ENCODE measurements around the gene DDX47. TPM values are rescaled to one million over a fixed set of nuclear protein-coding genes. Genes with fewer than 3 reads are reported as not detected.
A peak's percentile ranks its signal among the peaks of the same experiment; 100 is the strongest.
"Not testable (repeated sequence)": the region's sequence is repeated elsewhere in the genome, so short reads cannot be mapped to it uniquely, and the experiment has no call there.

Gene DDX47
- total RNA-seq, 2 experiments from 2014 or later = 45.1 to 59.1 TPM

DNA sequence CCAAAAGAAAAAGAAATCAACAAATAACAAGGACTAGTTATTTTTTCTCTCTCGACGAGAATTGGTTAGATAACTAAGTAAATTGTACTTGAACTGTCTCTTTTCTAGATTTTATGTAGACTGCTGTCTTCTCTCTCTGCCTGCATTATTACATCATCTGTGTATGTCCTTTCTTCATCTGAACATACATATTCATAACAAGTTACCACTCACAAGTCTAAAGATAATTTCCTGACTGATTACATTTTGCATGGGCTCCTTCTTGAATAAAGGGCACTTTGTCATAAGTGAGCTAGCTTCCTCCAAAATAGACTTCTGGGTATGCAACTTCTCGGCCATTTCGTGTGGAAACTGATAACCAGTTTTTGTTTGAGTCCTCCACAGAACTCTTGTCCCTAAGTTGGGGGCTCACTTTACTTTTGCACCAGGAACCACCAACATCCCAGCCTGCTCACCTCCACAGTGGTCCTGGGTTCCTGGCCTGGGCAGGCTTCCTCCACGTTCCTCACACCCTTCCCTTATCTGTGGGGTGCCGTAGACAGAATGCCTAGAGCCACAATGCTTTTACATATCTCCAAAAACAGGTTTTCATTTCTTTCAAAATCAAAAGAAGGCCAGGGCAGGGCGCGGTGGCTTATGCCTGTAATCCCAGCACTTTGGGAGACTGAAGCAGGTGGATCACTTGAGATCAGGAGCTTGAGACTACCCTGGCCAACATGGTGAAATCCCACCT is 6.2 kb upstream of the DDX47 start:
- POLR2A ChIA-PET = interaction anchor here (0.6 to 1.0 kb wide), 4 partner anchors 9 to 633 kb away, joined by 3 to 4 read pairs (median 4); no protein-coding TSS in a partner anchor
- H3K4me2 ChIP-seq (ENCODE audit: low read length) = no peak overlapping the region

DNA sequence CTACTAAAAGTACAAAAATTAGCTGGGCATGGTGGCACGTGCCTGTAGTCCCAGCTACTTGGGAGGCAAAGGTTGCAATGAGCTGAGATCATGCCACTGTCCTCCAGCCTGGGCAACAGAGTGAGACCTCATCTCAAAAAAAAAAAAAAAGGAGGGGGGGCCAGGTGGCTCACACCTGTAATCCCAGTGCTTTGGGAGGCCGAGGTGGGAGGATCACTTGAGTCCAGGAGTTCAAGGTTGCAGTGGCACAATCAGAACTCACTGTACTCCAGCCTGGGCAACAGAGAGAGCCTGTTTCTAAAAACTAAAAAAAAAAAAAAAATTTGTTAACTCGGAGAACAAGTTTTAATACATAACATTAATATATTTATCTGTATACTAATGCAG is 5.6 kb upstream of the DDX47 start:
- intact Hi-C loops (cut with micrococcal nuclease; ENCODE audit: unreplicated experiment); DNase-seq (ENCODE audit: low spot score); H3K79me2 ChIP-seq (ENCODE audit: insufficient read depth, low read depth, low read length); H3K27ac ChIP-seq (ENCODE audit: low read depth, low read length, poor library complexity, severe bottlenecking); H3K36me3 ChIP-seq (ENCODE audit: insufficient read depth, low read length); H2AFZ ChIP-seq (ENCODE audit: low read length); H3K9me2 ChIP-seq (ENCODE audit: insufficient read depth, low read length); H3K4me3 ChIP-seq (ENCODE audit: low read depth, low read length, poor library complexity, severe bottlenecking); H4K20me1 ChIP-seq (ENCODE audit: insufficient read depth, low read length); H3K9me3 ChIP-seq (ENCODE audit: low read length); CTCF ChIA-PET (ENCODE audit: unreplicated experiment); BruUV-seq (replicated peaks): not testable (repeated sequence)
- peak overlapping the region; percentile 85; the same call in 1 of the 2 replicates for H3K4me2 ChIP-seq (ENCODE audit: low read length)
- peaks cover 22% of the 10 kb centered on the region for H3K4me1 ChIP-seq (ENCODE audit: insufficient read depth, low read length, poor library complexity, severe bottlenecking)
- POLR2A ChIA-PET = interaction anchor here (0.6 to 1.0 kb wide), 4 partner anchors 8 to 632 kb away, joined by 3 to 4 read pairs (median 4); no protein-coding TSS in a partner anchor

More for the DNA sequence above, 6.2 kb upstream of the DDX47 start:
- Histone ChIP-seq H3K27ac (ENCODE audit: low read depth, low read length, poor library complexity, severe bottlenecking) (no peak overlapping the region), H3K9me3 (ENCODE audit: low read length) (no peaks in the 10 kb centered on the region), H3K4me1 (ENCODE audit: insufficient read depth, low read length, poor library complexity, severe bottlenecking) (peaks cover 22% of the 10 kb centered on the region), H4K20me1 (ENCODE audit: insufficient read depth, low read length) (no peaks in the 10 kb centered on the region; the same call in 1 of the 2 replicates), H2AFZ (ENCODE audit: low read length) (no peak overlapping the region), H3K4me3 (ENCODE audit: low read depth, low read length, poor library complexity, severe bottlenecking) (no peak overlapping the region), H3K36me3 (ENCODE audit: insufficient read depth, low read length) (no peaks in the 10 kb centered on the region), H3K9me2 (ENCODE audit: insufficient read depth, low read length) (no peaks in the 10 kb centered on the region), H3K79me2 (ENCODE audit: insufficient read depth, low read depth, low read length) (no peaks in the 10 kb centered on the region)
- DNase-seq (ENCODE audit: low spot score) = no peak
- TF ChIP-seq EZH2phosphoT487 (IDR thresholded peaks at IDR 0.05; ENCODE audit: borderline replicate concordance, low read depth, low read length) = no peak
- TF ChIP-seq, protein P1, sequence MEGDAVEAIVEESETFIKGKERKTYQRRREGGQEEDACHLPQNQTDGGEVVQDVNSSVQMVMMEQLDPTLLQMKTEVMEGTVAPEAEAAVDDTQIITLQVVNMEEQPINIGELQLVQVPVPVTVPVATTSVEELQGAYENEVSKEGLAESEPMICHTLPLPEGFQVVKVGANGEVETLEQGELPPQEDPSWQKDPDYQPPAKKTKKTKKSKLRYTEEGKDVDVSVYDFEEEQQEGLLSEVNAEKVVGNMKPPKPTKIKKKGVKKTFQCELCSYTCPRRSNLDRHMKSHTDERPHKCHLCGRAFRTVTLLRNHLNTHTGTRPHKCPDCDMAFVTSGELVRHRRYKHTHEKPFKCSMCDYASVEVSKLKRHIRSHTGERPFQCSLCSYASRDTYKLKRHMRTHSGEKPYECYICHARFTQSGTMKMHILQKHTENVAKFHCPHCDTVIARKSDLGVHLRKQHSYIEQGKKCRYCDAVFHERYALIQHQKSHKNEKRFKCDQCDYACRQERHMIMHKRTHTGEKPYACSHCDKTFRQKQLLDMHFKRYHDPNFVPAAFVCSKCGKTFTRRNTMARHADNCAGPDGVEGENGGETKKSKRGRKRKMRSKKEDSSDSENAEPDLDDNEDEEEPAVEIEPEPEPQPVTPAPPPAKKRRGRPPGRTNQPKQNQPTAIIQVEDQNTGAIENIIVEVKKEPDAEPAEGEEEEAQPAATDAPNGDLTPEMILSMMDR (conservative IDR thresholded peaks at IDR 0.05; ENCODE audit: low read length) = no peak
- intact Hi-C loops (cut with micrococcal nuclease; ENCODE audit: unreplicated experiment) = no loop called here
- CTCF ChIA-PET (ENCODE audit: unreplicated experiment) = no interaction called here
- no TSS peak for BruUV-seq (replicated peaks)

DNA sequence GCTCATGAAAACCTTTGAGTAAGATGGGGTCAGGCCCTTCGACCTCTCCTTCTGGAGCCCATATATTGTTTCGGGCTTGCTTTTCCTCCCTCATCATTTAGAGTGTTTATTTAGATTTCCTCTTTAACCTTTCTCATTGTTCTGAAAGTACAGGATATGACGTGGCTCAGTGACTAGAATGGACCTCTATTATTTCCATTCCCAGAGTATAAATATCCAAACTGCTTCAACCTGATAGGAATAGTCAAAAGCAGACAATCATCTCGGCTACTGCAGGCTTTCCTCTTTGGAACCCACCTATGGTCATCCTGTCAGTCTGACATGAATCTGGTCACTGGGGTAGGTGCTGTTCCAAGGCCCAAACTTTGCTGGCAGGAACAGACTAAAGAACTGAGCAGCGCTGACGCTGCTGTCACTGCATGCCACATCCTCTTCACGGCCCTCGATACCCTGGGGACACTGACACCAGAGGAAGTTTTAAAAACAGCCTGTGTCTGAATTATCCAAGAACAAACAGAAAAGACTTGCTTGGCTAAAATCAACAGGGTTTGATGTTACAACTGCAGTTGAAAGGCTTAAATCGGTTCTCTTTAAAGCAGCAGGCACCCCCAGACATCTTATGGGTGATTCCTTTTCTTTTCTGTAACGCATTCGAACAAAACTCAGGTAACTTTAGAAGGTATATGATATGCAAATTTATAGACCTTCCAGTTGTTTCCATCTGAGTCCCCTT is 5.0 kb upstream of the DDX47 start:
- peak; percentile 82 for DNase-seq (ENCODE audit: low spot score)
- H3K4me2 ChIP-seq (ENCODE audit: low read length) = peak overlapping the region; percentile 85
- peak overlapping the region; percentile 39 for H3K4me3 ChIP-seq (ENCODE audit: low read depth, low read length, poor library complexity, severe bottlenecking)
- no peaks in the 10 kb centered on the region; the same call in 1 of the 2 replicates for H4K20me1 ChIP-seq (ENCODE audit: insufficient read depth, low read length)
- no peaks in the 10 kb centered on the region for H3K9me2 ChIP-seq (ENCODE audit: insufficient read depth, low read length)
- ChIA-PET POLR2A (no interaction called here), CTCF (ENCODE audit: unreplicated experiment) (no interaction called here)
- no peaks in the 10 kb centered on the region for H3K79me2 ChIP-seq (ENCODE audit: insufficient read depth, low read depth, low read length)
- no TSS peak for BruUV-seq (replicated peaks)
- TF ChIP-seq, protein P1 (conservative IDR thresholded peaks at IDR 0.05; ENCODE audit: low read length) = no peak
- no peak for TF ChIP-seq EZH2phosphoT487 (IDR thresholded peaks at IDR 0.05; ENCODE audit: borderline replicate concordance, low read depth, low read length)
- no peaks in the 10 kb centered on the region for H3K36me3 ChIP-seq (ENCODE audit: insufficient read depth, low read length)
- no peaks in the 10 kb centered on the region for H3K9me3 ChIP-seq (ENCODE audit: low read length)
- peak overlapping the region; percentile 14 for H3K27ac ChIP-seq (ENCODE audit: low read depth, low read length, poor library complexity, severe bottlenecking)
- peak overlapping the region; percentile 13; the same call in 1 of the 2 replicates for H2AFZ ChIP-seq (ENCODE audit: low read length)
- H3K4me1 ChIP-seq (ENCODE audit: insufficient read depth, low read length, poor library complexity, severe bottlenecking) = peaks cover 22% of the 10 kb centered on the region
- intact Hi-C loops (cut with micrococcal nuclease; ENCODE audit: unreplicated experiment) = no loop called here

Data from OCI-LY7 (cell line).